ENCODE results near the gene ZFX.

ZFX gene

GRCh38 chrX:24231131-24231540, 81.6 kb downstream of the ZFX start:
- no peak overlapping the region for H4K8ac ChIP-seq (ENCODE audit: low read depth, low read length)
- no peaks in the 10 kb centered on the region for H3K79me1 ChIP-seq (ENCODE audit: low read length)
- no peak for DNase-seq
- no peak overlapping the region for H3K4ac ChIP-seq (ENCODE audit: low read depth, low read length)
- no peak overlapping the region for H3K23ac ChIP-seq (ENCODE audit: low read length)
- WGBS (ENCODE audit: extremely low coverage, insufficient coverage, low lambda C conversion rate), result no CpG with 5 or more reads among the region's 3 CpGs
- H3K4me3 ChIP-seq (ENCODE audit: low read length), result no peak overlapping the region
- H3K9ac ChIP-seq (ENCODE audit: low read length), result no peak overlapping the region
- H2BK15ac ChIP-seq (replicated peaks; ENCODE audit: low read depth), result no peak overlapping the region
- H2AK5ac ChIP-seq (ENCODE audit: low read length), result no peak overlapping the region
- no peak overlapping the region for H2BK120ac ChIP-seq (ENCODE audit: low read depth, low read length)
- H3K36me3 ChIP-seq (ENCODE audit: control insufficient read depth, insufficient read depth, low read length), result no peaks in the 10 kb centered on the region
- no peaks in the 10 kb centered on the region for H3K4me1 ChIP-seq (ENCODE audit: control insufficient read depth, low read depth, low read length)
- H3K27me3 ChIP-seq (ENCODE audit: insufficient read depth, low read length, poor library complexity), result no peaks in the 10 kb centered on the region
- H3K27ac ChIP-seq (ENCODE audit: low read depth, low read length), result no peak overlapping the region
- no peak overlapping the region for H2BK5ac ChIP-seq (ENCODE audit: low read length)
- H3K18ac ChIP-seq (ENCODE audit: low read length), result no peak overlapping the region
- H4K5ac ChIP-seq (ENCODE audit: low read length), result no peak overlapping the region
- H3K79me2 ChIP-seq (ENCODE audit: control insufficient read depth, insufficient read depth, low read length), result no peaks in the 10 kb centered on the region
- H3K56ac ChIP-seq (ENCODE audit: low read length), result no peak overlapping the region
- no peak overlapping the region for H3K4me2 ChIP-seq (ENCODE audit: low read length)

- H3K4me2 ChIP-seq (ENCODE audit: low read length), result no peak overlapping the region
- H3K36me3 ChIP-seq (ENCODE audit: control insufficient read depth, insufficient read depth, low read length), result no peaks in the 10 kb centered on the region
- H3K4ac ChIP-seq (ENCODE audit: low read depth, low read length), result no peak overlapping the region
- WGBS (ENCODE audit: extremely low coverage, insufficient coverage, low lambda C conversion rate), result no CpG with 5 or more reads among the region's 1 CpG
- H3K56ac ChIP-seq (ENCODE audit: low read length), result no peak overlapping the region
- H4K5ac ChIP-seq (ENCODE audit: low read length), result no peak overlapping the region
- H3K27me3 ChIP-seq (ENCODE audit: insufficient read depth, low read length, poor library complexity), result no peaks in the 10 kb centered on the region
- no peak overlapping the region for H4K8ac ChIP-seq (ENCODE audit: low read depth, low read length)
- DNase-seq, result no peak
- no peak overlapping the region for H3K23ac ChIP-seq (ENCODE audit: low read length)
- no peak overlapping the region for H2AK5ac ChIP-seq (ENCODE audit: low read length)
- no peaks in the 10 kb centered on the region for H3K79me2 ChIP-seq (ENCODE audit: control insufficient read depth, insufficient read depth, low read length)
- no peak overlapping the region for H3K18ac ChIP-seq (ENCODE audit: low read length)
- no peaks in the 10 kb centered on the region for H3K79me1 ChIP-seq (ENCODE audit: low read length)
- H3K9ac ChIP-seq (ENCODE audit: low read length), result no peak overlapping the region
- H2BK5ac ChIP-seq (ENCODE audit: low read length), result no peak overlapping the region
- no peak overlapping the region for H2BK15ac ChIP-seq (replicated peaks; ENCODE audit: low read depth)
- H3K4me3 ChIP-seq (ENCODE audit: low read length), result no peak overlapping the region
- no peak overlapping the region for H2BK120ac ChIP-seq (ENCODE audit: low read depth, low read length)
- H3K27ac ChIP-seq (ENCODE audit: low read depth, low read length), result no peak overlapping the region
- H3K4me1 ChIP-seq (ENCODE audit: control insufficient read depth, low read depth, low read length), result no peaks in the 10 kb centered on the region
Observed at GRCh38 chrX:24231641-24232179, 82.2 kb downstream of the ZFX start.

- H3K36me3 ChIP-seq (ENCODE audit: control insufficient read depth, insufficient read depth, low read length), result no peaks in the 10 kb centered on the region
- H3K27ac ChIP-seq (ENCODE audit: low read depth, low read length), result no peak overlapping the region
- no peak overlapping the region for H3K23ac ChIP-seq (ENCODE audit: low read length)
- no peak overlapping the region for H3K4ac ChIP-seq (ENCODE audit: low read depth, low read length)
- H2BK5ac ChIP-seq (ENCODE audit: low read length), result no peak overlapping the region
- H3K4me2 ChIP-seq (ENCODE audit: low read length), result no peak overlapping the region
- no peak overlapping the region for H3K9ac ChIP-seq (ENCODE audit: low read length)
- no peak overlapping the region for H2BK120ac ChIP-seq (ENCODE audit: low read depth, low read length)
- H2BK15ac ChIP-seq (replicated peaks; ENCODE audit: low read depth), result no peak overlapping the region
- H4K8ac ChIP-seq (ENCODE audit: low read depth, low read length), result no peak overlapping the region
- H3K79me2 ChIP-seq (ENCODE audit: control insufficient read depth, insufficient read depth, low read length), result no peaks in the 10 kb centered on the region
- H3K4me3 ChIP-seq (ENCODE audit: low read length), result no peak overlapping the region
- no peak overlapping the region for H3K18ac ChIP-seq (ENCODE audit: low read length)
- H2AK5ac ChIP-seq (ENCODE audit: low read length), result no peak overlapping the region
- H4K5ac ChIP-seq (ENCODE audit: low read length), result no peak overlapping the region
- DNase-seq, result no peak
- no peaks in the 10 kb centered on the region for H3K4me1 ChIP-seq (ENCODE audit: control insufficient read depth, low read depth, low read length)
- H3K27me3 ChIP-seq (ENCODE audit: insufficient read depth, low read length, poor library complexity), result no peaks in the 10 kb centered on the region
- H3K79me1 ChIP-seq (ENCODE audit: low read length), result no peaks in the 10 kb centered on the region
- no peak overlapping the region for H3K56ac ChIP-seq (ENCODE audit: low read length)
Observed at GRCh38 chrX:24232796-24233195, 83.3 kb downstream of the ZFX start.

GRCh38 chrX:24235084-24235710, 85.7 kb downstream of the ZFX start:
- Histone ChIP-seq H2AK5ac (ENCODE audit: low read length) (no peak overlapping the region), H3K23ac (ENCODE audit: low read length) (no peak overlapping the region), H3K27me3 (ENCODE audit: insufficient read depth, low read length, poor library complexity) (no peaks in the 10 kb centered on the region), H4K5ac (ENCODE audit: low read length) (no peak overlapping the region), H3K36me3 (ENCODE audit: control insufficient read depth, insufficient read depth, low read length) (no peaks in the 10 kb centered on the region), H3K9ac (ENCODE audit: low read length) (no peak overlapping the region), H2BK120ac (ENCODE audit: low read depth, low read length) (no peak overlapping the region), H3K79me2 (ENCODE audit: control insufficient read depth, insufficient read depth, low read length) (no peaks in the 10 kb centered on the region), H3K79me1 (ENCODE audit: low read length) (no peaks in the 10 kb centered on the region), H3K4me3 (ENCODE audit: low read length) (no peak overlapping the region), H4K8ac (ENCODE audit: low read depth, low read length) (no peak overlapping the region), H2BK5ac (ENCODE audit: low read length) (no peak overlapping the region), H3K4me1 (ENCODE audit: control insufficient read depth, low read depth, low read length) (no peaks in the 10 kb centered on the region), H3K4ac (ENCODE audit: low read depth, low read length) (no peak overlapping the region), H3K18ac (ENCODE audit: low read length) (no peak overlapping the region), H3K4me2 (ENCODE audit: low read length) (no peak overlapping the region), H3K27ac (ENCODE audit: low read depth, low read length) (no peak overlapping the region), H2BK15ac (replicated peaks; ENCODE audit: low read depth) (no peak overlapping the region), H3K56ac (ENCODE audit: low read length) (no peak overlapping the region)
- WGBS (ENCODE audit: extremely low coverage, insufficient coverage, low lambda C conversion rate), result no CpG with 5 or more reads among the region's 2 CpGs
- no peak for DNase-seq

- WGBS (ENCODE audit: extremely low coverage, insufficient coverage, low lambda C conversion rate), result no CpG with 5 or more reads among the region's 13 CpGs
- Histone ChIP-seq H3K27ac (ENCODE audit: low read depth, low read length) (no peak overlapping the region), H2BK15ac (replicated peaks; ENCODE audit: low read depth) (no peak overlapping the region), H3K36me3 (ENCODE audit: control insufficient read depth, insufficient read depth, low read length) (no peaks in the 10 kb centered on the region), H2BK5ac (ENCODE audit: low read length) (no peak overlapping the region), H3K27me3 (ENCODE audit: insufficient read depth, low read length, poor library complexity) (no peaks in the 10 kb centered on the region), H4K5ac (ENCODE audit: low read length) (no peak overlapping the region), H3K79me1 (ENCODE audit: low read length) (no peaks in the 10 kb centered on the region), H3K56ac (ENCODE audit: low read length) (no peak overlapping the region), H3K4ac (ENCODE audit: low read depth, low read length) (no peak overlapping the region), H3K79me2 (ENCODE audit: control insufficient read depth, insufficient read depth, low read length) (no peaks in the 10 kb centered on the region), H4K8ac (ENCODE audit: low read depth, low read length) (no peak overlapping the region), H3K4me2 (ENCODE audit: low read length) (no peak overlapping the region), H3K4me1 (ENCODE audit: control insufficient read depth, low read depth, low read length) (no peaks in the 10 kb centered on the region), H3K9ac (ENCODE audit: low read length) (no peak overlapping the region), H3K23ac (ENCODE audit: low read length) (no peak overlapping the region), H2BK120ac (ENCODE audit: low read depth, low read length) (no peak overlapping the region), H3K18ac (ENCODE audit: low read length) (no peak overlapping the region), H2AK5ac (ENCODE audit: low read length) (no peak overlapping the region), H3K4me3 (ENCODE audit: low read length) (no peak overlapping the region)
- peak; percentile 33 for DNase-seq
Observed at GRCh38 chrX:24241822-24242648, 92.5 kb downstream of the ZFX start.
